Choroid plexus epithelial cell (primary cell): ENCODE data around the gene LRRC74A.

Source experiments
- DNase-seq: peaks from one replicate; pipeline ENCODE4 v3.0.0-alpha.2; 2010; ENCODE audit warnings: low read depth
- H3K4me3 ChIP-seq: 2 replicates; pipeline ENCODE4 v1.5.1; 2011; ENCODE audit warnings: low read depth, mild to moderate bottlenecking, control low read depth, low read length, moderate library complexity
- TF ChIP-seq, protein P1 (sequence below): conservative IDR thresholded peaks from 2 replicates; pipeline ENCODE4 v1.5.1; 2011; ENCODE audit warnings: low read depth, mild to moderate bottlenecking, control low read depth, inconsistent platforms, low read length, moderate library complexity

Gene LRRC74A

DNA sequence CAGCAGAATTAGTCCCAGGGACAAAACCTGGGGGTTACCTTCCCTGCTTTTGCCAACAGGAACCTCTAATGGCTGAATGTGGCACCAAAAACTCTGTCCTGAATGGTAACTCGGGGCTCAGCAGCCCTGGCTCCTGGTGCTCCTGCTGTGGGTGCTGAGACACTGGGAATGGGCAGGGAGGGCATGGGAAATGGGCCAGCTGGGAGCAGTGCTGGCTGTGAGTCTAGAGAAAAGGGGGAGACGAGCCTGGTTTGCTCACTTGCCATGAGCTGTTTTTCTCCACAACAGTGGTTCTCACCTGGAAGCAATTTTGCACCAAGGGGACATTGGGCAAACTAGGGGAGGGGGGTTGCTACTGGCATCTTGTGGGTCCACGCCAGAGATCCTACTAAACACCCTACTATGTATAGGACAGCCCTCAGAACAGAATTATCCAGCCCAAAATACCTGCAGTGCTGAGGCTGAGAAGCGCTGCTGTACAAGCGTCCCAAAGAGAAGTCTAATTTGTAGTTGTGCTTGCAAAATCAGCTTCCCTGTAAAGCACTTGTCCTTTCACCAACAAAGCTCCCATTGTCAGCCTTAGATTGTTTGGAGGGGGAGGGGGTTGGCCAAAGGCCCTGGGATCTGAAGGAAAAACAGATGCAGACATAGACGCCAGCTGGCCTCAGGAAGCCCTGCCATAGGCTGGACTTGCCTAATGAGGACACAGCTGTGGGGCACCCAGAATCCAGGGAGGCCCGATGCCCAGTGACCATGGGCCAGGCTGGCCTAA lies 3.6 kb downstream of the LRRC74A start:
- no peak overlapping the region for H3K4me3 ChIP-seq
- TF ChIP-seq, protein P1, sequence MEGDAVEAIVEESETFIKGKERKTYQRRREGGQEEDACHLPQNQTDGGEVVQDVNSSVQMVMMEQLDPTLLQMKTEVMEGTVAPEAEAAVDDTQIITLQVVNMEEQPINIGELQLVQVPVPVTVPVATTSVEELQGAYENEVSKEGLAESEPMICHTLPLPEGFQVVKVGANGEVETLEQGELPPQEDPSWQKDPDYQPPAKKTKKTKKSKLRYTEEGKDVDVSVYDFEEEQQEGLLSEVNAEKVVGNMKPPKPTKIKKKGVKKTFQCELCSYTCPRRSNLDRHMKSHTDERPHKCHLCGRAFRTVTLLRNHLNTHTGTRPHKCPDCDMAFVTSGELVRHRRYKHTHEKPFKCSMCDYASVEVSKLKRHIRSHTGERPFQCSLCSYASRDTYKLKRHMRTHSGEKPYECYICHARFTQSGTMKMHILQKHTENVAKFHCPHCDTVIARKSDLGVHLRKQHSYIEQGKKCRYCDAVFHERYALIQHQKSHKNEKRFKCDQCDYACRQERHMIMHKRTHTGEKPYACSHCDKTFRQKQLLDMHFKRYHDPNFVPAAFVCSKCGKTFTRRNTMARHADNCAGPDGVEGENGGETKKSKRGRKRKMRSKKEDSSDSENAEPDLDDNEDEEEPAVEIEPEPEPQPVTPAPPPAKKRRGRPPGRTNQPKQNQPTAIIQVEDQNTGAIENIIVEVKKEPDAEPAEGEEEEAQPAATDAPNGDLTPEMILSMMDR, result no peak
- DNase-seq, result no peak

DNA sequence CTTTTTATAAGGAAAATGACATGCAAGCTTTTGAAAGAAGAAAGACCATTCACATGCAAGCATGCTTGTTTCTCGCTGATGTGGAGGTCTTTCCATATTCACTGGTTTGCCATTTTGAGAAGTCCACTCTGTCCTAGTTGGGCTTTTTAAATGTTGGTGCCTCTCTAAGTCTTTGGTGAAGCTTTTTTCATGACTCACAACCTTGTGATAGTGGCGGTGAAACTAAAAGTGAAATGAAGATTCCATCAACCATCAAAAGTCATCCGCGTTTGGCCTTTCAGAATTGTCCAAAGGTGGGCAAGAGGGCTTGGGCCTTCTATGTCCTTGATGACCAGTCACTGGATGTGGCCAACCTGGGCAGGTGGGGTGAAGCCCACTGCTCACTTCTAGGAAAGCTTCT lies 4.3 kb downstream of the LRRC74A start:
- TF ChIP-seq, protein P1, result no peak
- no peak overlapping the region for H3K4me3 ChIP-seq
- DNase-seq, result no peak

DNA sequence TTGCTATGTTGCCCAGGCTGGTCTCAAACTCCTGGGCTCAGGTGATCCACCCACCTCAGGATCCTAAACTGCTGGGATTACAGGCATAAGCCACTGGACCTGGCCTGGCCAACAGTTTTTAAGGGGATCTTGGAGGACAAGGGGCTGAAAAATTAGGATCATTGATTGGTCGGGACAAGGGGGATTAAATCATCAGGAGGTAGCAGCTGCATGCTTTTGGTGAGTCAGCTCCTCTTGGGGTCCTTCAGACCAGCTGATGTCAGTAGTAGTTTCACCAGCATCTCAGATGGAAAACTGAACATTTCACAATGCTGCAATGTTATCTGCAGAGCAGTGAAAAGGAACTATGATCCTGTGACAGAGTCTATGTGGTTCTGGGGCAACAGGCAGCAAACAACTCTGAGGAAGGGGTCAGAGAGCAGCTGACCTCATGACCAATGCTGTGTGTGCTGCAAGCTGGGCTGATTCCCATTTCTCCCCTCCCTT lies 6.3 kb downstream of the LRRC74A start:
- DNase-seq, result peak; percentile 45
- H3K4me3 ChIP-seq, result no peak overlapping the region
- TF ChIP-seq, protein P1, result no peak

DNA sequence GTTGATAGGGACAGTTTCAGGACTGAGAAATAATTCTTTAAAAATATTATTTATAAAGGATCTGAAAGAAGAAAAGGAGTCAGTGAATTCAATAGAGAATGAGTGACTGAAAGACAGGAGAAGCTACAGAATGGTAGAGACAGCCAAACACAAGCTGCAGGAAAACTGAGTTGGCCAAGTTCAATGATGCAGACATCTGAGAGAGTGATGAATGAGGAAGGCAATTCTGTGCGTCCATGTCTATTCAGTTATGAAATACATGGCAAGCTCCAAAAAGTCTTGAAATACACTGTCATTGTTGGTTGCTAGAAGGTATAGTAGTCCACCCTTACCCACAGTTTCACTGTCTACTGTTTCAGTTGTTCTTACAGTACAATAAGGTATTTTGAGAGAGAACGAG lies 6.8 kb downstream of the LRRC74A start:
- H3K4me3 ChIP-seq, result no peak overlapping the region
- TF ChIP-seq, protein P1, result no peak
- no peak for DNase-seq

DNA sequence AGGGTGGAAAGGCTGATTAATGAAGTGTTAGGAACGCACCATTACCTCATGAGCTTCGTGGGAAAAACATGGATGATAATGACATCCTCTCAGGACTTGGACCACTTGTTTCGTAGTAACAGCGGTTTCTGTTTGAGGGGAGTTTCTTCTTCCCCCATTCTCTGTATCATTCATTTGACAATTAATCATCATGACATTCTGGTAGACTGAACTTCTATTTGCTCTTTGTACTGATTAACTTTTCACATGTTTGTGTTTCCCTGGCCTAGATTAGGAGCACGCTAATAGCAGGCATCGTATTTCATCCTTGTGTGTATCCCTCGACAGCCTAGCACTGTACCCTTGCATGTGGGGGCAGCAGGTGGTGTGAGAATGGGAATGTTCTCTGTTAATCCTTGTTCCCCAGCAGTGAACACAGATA lies 8.0 kb downstream of the LRRC74A start:
- DNase-seq, result no peak
- TF ChIP-seq, protein P1, result no peak
- H3K4me3 ChIP-seq, result no peak overlapping the region

DNA sequence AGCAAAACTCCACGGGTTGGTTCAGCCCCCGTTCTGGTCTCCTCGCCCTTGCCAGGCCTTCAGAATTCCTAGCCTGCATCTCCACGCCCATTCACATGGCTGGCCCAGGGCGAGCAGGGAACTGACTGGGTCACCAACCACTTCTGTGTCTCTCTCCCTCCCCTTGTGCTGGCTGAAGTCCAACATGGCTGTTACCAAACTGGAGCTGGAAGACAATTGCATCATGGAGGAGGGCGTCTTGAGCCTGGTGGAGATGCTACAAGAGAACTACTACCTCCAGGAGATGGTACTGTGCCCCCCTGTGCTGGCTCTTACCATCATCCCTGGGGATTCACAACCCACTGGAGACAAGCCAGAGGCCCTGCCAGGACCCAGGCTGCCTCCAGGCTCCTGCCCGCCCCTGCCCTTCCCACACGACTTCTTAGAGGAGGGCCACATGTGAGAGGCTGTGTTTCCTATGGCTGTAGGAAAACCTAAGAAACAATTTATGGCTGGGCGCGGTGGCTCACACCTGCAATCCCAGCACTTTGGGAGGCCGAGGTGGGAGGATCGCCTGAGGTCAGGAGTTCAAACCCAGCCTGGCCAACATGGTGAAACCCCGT lies 9.9 kb downstream of the LRRC74A start:
- TF ChIP-seq, protein P1, result no peak
- no peak for DNase-seq

DNA sequence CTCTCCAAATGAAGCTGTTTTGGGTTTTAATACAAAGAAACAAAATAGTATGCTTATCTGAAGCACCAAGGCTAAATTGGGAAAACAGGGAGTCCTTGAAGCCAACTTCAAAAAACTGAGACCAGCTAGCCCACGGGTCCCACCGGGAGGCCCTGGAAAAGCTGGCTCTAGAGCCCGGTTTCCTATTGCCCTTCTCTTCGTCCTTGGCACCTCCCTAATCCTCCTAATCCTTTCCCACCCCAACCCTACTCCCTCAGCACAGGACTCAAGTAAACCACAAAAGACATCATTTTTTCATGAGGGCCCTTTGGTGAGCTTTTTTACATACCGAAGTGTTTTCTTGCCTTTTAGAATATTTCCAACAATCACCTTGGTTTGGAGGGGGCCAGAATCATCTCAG lies 11.3 kb downstream of the LRRC74A start:
- H3K4me3 ChIP-seq, result no peak overlapping the region
- TF ChIP-seq, protein P1, result no peak

More for the DNA sequence above, 9.9 kb downstream of the LRRC74A start:
- H3K4me3 ChIP-seq, result no peak overlapping the region

More for the DNA sequence above, 11.3 kb downstream of the LRRC74A start:
- no peak for DNase-seq
